IPS DF 19.7 (cell line): ENCODE data around the gene COL19A1.

Experiments used
- DNase-seq: peaks from one replicate; pipeline ENCODE4 v3.0.0-alpha.2; 2013; ENCODE audit warnings: low read depth, low spot score

The COL19A1 gene

DNA sequence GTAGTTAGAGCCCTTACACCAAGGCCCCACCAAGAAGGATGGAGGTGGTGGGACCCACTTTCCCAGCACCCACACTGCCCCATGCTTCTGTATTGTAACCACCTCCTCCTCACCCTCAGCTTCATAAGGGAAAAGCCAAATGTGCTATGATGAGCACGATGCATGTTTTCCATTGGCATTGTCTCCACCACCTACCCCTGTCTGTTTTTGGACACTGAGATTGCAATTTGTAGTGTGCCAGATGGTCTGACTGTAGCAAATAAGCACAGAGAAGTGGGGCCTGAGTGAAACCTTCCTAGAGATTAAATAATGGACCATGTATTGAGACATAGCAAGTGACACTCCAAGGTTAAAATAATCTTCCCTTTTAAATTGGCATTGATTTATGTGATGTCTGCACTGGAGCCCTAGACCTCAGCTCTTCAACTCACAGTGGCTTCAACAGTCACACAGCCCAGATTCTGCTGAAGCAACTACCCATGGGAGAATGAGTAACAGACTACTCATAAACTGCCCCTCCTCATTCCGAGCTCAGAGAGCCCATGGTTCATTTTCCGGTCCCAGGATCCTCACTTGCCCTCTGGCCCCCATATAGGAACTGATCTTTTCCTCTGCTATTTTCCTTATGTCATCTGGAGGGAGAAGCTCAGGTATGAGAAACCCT is 258.7 kb downstream of the COL19A1 start:
- DNase-seq, result no peak

DNA sequence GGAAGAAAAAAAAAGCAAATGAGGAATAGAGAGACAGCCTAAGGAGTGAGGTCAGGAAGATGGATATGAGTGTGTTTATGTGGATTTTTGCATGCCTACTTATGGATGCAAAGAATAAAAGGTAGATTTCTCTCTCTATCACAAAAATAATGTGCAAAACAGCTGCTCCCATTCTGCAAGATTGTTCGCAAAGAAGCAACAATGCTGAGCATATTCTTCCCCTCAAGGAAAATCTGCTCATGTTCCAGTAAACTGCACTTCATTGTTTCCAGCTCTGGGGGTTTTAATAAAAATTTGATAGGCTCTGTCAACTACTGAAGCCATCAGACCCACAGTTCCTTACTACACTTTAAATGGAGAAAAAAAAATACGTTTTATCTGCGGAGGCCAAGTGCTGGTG is 259.2 kb downstream of the COL19A1 start:
- DNase-seq, result no peak

DNA sequence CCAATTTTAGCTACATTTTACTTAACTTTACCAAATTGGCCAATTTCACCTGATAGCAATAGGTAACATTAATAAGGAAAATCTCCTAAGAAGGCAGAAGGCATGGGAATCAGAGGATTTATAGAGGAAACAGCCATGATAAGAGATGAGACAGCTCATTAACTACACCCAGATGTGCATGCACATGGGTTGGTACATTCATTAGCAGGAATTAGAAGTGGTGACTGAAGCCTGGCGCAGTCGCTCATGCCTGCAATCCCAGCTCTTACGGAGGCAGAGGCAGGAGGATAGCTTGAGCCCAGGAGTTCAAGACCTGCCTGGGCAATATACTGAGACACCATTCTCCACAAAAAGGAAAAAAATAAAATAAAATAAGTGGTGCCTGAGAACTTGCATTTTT is 263.0 kb downstream of the COL19A1 start:
- DNase-seq, result no peak

DNA sequence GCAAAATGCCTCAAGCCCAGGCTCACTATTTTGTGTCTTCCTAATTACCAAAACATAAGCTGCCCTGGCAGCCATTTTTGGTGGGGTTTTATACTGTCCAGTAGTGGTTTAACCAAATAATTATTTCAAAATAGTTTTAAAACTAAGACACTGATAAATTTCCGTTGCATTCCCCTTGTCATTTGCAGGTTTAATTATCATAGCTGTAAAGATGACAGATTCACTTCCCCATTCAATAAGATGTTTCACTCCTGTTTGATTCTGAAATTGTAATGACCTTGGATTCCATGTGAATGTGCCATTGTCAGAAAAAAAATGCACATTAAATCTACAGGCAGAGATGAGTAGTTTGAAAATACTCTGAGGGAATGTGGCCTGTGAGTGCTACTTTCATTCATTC is 264.5 kb downstream of the COL19A1 start:
- no peak for DNase-seq

DNA sequence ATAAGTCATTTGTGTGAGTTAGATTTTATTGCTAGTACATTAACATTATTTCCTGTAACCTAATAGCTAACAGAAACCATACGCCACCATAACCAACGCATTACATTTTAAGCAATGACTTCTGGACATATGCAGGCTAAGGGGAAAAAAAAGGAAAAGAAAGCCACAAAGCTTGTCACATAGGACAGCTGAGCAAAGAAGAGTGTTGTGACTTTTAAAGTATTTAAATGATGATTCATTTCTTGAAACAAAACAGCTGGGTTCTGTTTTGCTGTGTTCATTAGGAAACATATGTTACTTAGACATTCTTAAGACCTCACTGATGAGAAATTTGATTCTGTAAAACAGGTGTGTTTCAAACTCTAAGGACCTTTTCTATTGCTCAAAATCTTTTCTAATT is 265.2 kb downstream of the COL19A1 start:
- DNase-seq, result no peak

DNA sequence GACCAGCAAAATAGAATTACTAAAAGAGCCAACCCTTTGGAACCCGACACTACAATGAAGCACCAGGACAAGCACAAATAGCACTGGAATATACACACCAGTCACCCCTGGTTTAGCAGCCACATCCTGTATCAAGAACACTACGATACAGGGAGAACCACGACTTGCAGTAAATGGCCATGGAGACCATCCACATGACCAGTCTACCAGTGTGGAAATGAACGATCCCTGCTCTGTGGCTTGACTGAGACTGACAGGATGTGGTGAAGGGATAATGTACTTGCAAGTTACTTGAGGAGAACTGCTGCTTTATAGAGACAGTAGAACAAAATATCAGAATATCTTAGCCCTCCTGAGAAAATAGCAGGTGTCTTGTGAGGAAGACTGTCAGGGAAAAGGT is 266.9 kb downstream of the COL19A1 start:
- DNase-seq, result no peak

DNA sequence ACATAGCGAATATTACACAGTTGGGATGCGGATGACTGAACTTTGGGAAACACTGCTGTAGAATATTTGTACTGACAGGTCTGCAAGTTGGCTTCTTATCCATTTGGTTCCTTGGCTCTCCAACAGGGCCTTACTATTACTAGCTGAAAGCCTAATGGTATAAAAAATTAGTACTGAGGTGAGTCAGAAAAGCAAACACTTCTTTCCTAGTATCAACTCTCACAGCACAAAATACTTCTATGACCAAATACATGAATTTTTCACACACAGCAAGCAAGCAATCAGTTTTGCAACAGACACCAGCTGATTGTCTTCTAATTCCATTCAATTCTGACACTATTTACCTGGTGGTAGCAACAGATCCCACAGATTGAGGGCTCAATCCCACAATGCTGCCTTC is 268.2 kb downstream of the COL19A1 start:
- no peak for DNase-seq

DNA sequence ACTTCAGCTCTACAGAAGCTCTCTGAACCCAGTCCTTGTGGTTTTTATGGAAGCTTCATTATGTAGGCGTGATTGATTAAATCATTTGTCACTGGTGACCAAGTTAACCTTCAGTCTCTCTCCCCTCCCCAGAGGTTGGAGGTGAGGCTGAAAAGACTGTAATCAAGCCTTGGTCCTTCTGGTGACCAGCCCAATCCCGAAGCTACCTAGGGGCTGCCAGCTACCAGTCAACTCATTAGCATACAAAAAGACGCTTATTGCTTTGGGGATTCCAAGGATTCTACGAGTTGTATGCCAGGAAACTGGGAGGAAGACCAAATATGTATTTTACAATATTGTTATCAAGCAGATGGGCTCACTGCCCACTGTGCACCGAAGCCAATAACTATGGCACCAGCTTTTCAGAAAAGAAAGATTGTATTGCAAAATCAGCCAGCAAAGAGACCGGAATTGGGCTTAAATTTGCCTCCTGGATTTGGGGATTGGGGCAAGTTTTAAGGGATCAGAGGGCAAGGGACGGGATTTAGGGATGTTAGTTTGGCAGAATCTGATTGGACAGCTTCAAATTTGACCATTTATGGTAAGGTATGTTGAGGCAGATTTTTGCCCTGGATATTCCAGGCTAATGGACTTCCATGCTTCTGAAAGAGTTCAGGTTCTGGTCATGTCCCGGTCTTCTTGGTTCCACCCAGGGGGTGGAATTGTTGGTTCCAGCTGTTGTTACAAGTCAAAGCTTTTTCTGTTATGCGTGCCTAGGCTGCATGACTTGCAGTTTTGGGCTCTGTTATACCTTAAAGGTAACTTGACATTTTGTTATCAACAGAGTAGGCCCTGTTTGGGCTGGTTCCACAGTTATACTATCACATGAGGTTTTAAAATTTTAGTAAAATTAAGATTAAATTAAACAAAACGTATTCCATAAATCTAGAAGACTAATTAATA is 269.1 kb downstream of the COL19A1 start:
- DNase-seq, result peak; percentile 28

DNA sequence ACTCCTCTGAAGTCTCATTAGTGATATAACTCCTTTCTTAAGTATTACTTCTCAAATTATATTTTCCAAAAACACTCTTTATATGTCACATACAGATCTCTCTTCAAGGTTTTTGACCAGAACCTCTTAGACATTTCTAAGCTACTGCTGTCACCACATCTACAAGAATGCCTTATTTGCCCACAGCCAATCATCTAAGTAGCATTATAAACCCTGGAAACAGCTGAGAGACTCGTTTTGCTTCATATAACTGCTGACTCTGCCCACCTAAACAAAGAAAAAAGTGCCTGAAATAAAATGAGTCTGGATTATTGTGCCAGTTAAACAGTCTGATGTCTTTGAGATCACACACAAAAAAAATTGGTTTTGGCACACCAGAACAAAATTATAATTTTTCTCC is 270.6 kb downstream of the COL19A1 start:
- DNase-seq, result no peak

DNA sequence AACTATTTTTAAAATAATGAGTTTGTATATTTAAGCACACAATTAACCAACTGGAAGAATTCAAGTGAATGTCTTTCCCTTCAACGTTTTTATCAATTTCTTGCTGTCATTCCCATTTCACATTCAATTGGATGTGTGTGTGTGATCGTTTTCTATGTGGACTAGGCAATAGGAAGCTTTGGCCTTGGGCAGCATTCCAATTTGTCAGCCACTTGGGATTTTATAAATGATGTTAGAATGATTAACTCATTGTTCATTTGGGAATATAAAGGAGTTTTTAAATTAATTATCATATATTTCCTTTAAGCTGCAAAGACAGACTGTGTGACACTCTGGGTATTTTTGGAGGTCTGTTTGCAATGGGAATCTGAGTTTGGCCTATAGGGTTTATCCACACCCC is 274.1 kb downstream of the COL19A1 start:
- DNase-seq, result no peak

DNA sequence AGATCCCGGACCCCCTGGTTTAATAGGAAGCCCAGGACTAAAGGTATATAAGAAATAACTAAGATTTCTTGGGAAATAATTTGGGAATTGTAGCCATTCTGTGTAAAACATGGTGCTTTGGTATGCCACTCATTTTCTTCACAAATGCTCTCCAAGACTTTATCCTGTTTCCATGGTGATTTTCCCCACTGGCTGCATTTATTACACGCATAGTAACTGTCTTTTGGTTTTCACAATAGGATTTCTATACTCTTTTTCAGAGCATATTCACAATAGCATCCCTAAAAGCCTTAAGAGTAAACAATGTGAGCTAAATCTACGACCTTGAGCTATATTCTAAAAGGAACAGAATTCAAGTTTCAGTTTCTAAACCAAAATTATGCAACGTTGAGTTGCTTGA is 275.7 kb downstream of the COL19A1 start:
- DNase-seq, result no peak

DNA sequence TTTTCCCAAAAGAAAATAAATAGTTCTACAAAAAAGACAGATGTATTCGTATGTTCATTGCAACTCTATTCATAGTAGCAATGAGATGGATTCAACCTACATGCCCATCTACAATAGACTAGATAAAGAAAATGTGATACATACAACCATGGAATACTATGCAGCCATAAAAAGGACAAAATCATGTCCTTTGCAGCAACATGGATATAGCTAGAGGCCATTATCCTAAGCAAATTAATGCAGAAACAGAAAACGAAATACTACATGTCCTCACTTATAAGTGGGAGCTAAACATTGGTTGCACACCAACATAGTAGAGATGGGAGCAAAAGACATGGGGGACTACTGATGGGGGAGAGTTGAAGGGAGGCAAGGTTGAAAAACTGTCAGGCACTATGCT is 278.8 kb downstream of the COL19A1 start:
- DNase-seq, result no peak

DNA sequence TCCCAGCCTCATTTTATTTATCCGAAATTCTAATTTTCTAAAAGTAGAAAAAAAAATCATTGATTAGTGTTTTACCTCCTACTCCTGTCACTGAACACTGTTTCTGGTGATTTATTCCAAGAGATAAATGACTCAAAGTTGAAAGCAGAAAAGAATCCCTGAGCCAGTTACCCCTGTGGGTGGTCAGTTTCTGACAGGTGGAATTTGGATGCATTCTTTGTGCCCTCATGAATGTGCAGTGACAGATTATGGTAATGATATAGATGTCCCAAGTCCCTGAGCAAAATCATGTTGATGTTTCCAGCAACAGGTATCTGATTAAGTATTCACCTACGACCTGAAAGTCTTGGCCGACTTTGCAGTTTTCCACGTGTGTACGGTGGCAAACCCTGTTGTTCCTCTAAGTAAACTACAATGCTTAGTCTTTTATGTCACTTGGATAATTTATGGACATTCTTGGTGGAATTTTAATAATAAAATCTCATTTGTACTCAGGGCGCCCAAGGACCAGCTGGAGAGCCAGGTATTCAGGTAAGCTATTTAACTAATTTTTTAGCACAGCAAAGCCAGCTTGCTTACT is 282.9 kb downstream of the COL19A1 start:
- DNase-seq, result no peak

DNA sequence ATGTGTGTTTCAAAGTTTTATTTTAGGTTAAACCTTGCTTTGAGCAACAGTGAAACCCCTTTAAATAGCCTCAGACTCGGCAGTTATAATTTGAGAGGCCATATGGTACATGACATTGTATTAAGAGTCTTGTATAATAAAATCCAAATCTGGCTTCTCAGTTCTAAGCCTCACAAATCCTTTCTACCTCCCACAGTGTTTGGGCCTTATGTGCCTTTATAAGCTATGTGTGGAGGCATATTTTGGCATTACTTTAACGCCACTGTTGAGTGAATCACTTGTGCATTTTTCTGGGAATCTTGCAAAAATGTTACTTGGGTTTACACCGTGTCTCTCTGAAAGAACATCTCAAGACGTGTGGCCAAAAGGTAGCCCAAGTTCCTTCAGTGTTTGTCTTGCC is 284.2 kb downstream of the COL19A1 start:
- DNase-seq, result no peak

DNA sequence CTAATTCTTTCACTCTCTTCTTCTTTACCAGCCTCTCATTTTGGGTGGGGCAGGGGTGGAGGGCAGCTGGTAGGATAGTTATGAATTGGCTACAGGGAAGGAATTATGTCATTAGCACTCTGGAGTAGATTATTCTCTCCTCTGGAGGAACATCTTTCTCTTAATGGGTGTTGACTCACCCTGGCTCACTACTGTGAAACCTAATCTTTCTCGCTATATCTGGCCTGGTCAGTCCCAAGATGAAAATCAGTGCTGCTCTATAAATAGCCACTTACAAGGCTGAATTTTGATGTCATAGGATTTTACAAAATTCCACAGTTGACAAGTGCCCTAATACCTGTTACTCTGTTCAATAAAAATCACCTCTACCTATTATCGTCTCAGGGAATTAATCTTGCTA is 285.3 kb downstream of the COL19A1 start:
- no peak for DNase-seq

DNA sequence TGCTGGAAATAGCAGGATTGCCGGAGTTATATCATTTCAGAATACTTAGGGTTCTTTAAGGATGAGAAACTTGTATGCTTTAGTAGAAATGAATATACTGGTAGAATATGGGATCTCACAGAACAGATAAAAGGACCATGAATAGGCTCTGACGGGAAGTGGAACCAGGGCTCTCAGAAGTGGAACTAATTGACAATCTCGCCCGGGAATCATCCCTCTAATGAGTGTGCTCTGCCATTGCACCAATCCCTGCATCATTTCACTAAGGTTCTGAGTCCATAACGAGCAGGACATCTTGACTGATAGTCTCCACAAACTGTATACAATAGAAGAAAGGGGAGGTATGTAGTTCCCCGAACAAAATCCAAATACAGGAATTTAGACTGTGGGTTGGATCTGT is 286.4 kb downstream of the COL19A1 start:
- no peak for DNase-seq

DNA sequence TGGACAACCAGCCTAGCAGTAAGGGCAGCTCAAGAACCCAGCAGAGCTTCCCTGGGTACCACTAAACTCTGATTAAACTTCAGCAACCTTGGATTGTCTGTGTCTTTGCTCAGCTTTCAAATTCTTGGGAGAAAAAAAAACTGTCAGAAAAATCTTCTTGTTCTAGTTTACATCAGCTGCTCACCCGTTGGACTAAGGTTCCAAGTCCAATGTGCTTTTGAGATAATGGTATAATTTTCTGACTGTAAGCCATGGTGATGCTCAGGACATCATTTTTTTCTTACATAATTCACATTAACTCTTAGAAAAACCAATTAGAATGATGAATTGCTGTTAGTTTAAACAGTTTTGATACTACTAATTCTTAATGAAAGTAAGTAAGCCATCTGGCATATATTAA is 290.7 kb downstream of the COL19A1 start:
- DNase-seq, result no peak

DNA sequence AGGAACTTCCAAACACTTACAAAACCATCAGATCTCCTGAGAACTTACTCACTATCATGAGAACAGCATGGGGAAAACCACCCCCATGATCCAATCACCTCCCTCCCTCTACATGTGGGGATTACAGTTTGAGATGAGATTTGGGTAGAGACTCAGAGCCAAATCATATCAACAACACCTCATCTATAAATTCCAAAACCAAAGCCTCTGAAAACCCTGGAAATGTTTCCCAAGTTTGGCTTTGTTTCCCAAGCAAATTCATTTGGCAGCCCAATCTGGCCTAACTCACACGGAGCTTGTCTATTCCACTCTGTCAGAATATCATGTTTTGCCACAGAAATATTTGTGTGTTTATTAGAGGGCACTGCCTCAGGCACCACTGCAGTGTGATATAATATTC is 293.9 kb downstream of the COL19A1 start:
- DNase-seq, result no peak

DNA sequence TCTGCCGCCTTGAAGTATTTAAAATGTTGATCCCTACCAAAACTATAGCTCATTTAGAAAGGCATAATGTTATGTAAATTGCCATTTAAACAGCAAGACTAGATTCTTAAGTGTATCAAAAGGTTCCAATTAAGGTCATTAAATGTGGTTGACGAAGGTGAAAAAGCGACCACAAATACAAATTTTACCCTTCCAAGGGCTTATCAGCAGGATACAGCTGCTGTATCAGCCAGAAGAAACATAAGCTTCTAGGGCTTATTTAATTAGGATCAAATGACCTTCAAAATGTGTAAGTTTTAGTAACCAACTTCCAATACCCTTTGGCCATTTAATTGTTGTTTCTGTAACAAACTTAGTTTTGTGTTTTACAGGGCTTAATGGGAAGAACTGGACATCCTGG is 296.6 kb downstream of the COL19A1 start:
- DNase-seq, result no peak

DNA sequence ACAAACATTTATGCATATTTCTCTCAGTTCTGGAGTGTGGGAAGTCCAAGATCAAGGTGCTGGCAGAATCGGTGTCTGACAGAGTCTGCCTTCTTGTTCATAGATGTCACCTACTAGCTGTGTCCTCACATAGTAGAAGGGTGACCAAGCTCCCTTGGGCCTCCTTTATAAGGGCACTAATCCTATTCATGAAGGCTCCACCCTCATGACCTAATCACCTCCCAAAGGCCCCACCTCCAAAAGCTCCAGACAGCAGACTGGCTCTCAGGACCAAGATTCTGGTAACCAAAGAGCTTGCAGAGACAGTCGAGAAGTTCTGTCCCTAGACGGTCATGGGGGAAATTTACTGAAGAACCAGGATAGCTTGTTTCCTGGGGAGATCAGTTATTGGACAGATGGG is 297.4 kb downstream of the COL19A1 start:
- no peak for DNase-seq

DNA sequence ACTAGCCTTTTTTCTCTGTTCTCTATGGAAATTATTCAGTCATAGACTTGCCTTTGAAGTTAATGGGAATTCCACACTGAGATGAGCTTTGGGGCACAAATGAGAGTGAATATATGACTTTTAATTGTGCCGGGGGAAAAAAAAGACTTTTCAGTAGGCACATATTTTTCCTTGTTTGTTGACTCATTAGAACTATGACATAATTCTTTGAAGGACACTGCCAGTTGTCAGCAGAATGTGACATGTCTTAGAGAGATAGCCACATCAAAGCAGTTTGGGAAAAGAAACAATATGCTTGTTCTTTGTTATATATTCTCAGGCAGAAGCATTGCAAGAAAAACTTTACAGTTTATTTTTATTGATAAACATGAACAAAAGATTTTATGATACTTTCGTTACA is 298.2 kb downstream of the COL19A1 start:
- DNase-seq, result no peak

DNA sequence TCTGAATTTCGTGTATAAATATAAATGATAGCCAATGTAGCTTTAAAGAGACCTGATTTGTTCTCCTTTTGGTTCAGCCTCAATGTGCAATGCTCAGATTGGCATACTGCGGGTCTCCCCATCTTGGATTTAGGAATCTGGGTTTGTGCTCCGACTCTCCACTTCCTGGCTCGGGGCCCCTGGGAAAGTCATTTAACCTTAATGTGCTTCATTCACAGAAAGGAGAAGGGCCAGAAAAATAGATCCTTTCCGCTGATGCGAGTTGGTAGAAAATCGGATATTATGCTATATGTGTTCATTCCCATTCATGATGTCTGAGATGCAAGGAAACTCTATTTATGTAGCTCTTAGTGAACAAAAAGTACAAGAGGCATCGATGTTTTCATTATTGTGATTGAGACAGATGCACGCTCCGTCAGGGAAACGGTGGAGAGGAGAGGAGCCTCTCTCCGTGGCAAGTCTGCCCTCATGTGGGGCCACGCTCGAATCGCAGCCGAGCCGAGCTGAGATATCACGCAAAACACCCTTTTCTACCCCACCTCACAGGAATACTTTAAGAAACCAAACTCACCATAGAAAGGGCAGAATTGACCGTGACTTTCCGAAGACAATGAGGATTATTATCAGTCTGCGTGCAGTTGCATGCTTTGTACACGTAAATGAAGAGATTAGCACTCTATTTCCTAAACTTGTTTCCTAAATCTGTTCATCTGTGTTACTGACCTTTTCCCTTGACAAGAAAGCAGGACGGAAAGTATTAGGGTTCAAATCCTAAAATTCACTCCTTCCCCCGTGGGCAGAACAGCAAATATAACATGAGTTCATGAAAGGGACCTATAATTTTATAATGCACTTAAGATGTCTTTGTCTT is 300.0 kb downstream of the COL19A1 start:
- peak; percentile 12 for DNase-seq
